ENCODE results near the gene SLC5A9.

SLC5A9 gene

DNA sequence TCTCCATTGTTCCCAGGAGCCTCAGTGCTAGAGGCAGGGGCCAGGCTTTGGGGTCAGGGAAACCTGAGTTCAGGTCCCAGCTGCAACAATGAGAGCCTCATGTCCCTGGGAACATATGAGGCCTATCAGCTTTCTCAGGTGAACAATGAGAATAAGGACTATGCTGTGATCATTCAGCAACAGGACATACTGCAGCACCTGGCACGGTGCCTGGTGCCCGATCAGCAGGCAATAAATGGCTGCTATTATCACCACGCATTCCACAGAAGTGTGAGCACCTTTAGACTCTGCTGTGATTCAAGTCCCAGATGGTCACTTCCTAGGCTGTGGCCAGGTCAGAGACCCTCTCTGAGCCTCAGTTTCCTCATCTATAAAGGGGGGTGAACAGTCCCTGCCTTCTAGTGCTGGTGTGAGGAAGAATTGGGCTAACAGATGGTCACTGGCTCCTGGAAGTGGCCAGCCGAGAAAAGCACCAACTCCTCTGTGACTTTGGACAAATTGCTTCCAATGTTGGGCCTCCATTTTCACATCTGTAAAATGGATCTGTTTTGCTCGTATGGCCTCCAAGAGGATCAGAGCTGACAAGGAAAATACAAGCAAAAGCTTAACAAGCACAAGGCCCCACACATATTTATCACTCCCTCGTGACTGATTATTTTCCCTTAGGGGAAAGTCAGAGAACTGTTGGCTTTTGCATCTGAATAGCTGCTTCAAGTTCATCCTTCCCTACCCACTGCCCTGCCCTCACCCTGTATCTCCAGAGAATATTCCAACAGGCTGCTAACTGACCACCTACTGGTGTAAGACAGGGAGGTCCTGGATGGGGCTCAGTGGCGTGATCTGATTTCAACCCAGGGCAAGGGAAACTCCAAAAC, 1.1 kb downstream of the SLC5A9 start:
- Histone ChIP-seq H2AFZ (ENCODE audit: low read depth, low read length, severe bottlenecking) (no peak overlapping the region), H3K36me3 (ENCODE audit: low read length) (no peaks in the 10 kb centered on the region), H3K27me3 (ENCODE audit: low read length) (no peaks in the 10 kb centered on the region), H3K4me2 (ENCODE audit: low read depth, low read length, poor library complexity, severe bottlenecking) (no peak overlapping the region), H3F3A (ENCODE audit: insufficient read depth) (no peaks in the 10 kb centered on the region), H3K27ac (ENCODE audit: low read depth, low read length) (no peak overlapping the region), H4K20me1 (ENCODE audit: low read depth, low read length) (no peaks in the 10 kb centered on the region), H3K9ac (ENCODE audit: low read length) (no peak overlapping the region), H3K4me3 (ENCODE audit: insufficient read depth, low read length, poor library complexity, severe bottlenecking) (no peak overlapping the region), H3K9me3 (ENCODE audit: insufficient read depth, low read length) (no peaks in the 10 kb centered on the region), H3K9me2 (replicated peaks; ENCODE audit: insufficient read depth, low read length) (no peaks in the 10 kb centered on the region), H3K79me2 (ENCODE audit: insufficient read depth, low read length) (no peaks in the 10 kb centered on the region)
- TF ChIP-seq, protein P1, sequence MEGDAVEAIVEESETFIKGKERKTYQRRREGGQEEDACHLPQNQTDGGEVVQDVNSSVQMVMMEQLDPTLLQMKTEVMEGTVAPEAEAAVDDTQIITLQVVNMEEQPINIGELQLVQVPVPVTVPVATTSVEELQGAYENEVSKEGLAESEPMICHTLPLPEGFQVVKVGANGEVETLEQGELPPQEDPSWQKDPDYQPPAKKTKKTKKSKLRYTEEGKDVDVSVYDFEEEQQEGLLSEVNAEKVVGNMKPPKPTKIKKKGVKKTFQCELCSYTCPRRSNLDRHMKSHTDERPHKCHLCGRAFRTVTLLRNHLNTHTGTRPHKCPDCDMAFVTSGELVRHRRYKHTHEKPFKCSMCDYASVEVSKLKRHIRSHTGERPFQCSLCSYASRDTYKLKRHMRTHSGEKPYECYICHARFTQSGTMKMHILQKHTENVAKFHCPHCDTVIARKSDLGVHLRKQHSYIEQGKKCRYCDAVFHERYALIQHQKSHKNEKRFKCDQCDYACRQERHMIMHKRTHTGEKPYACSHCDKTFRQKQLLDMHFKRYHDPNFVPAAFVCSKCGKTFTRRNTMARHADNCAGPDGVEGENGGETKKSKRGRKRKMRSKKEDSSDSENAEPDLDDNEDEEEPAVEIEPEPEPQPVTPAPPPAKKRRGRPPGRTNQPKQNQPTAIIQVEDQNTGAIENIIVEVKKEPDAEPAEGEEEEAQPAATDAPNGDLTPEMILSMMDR (IDR thresholded peaks at IDR 0.05; ENCODE audit: insufficient read depth, low read length, poor library complexity, severe bottlenecking) = no peak
- TF ChIP-seq EZH2phosphoT487 (conservative IDR thresholded peaks at IDR 0.05; ENCODE audit: low read length) = no peak

DNA sequence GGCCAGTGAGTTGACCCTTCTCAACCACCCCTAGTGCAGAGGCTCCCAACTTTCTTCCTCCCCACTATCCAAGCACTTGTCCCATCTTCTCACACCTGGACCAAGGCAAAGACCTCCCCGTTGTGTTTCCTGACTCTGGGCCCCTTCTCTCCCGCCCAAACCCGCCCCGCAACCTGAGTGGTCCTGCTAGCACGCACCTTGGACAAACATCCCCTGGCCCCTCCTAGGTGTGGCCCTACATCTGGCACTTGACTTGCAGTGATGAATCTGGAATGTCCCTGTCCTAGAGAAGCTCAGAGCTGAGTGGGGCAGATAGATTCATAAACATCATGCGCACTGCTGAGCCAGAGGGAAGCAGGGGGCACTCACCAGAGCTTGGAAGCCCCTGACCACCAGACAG, 2.3 kb downstream of the SLC5A9 start:
- Histone ChIP-seq H3K4me2 (ENCODE audit: low read depth, low read length, poor library complexity, severe bottlenecking) (no peak overlapping the region), H3K27me3 (ENCODE audit: low read length) (no peaks in the 10 kb centered on the region), H2AFZ (ENCODE audit: low read depth, low read length, severe bottlenecking) (no peak overlapping the region), H3K79me2 (ENCODE audit: insufficient read depth, low read length) (no peaks in the 10 kb centered on the region), H3K9me2 (replicated peaks; ENCODE audit: insufficient read depth, low read length) (no peaks in the 10 kb centered on the region), H4K20me1 (ENCODE audit: low read depth, low read length) (no peaks in the 10 kb centered on the region), H3K9me3 (ENCODE audit: insufficient read depth, low read length) (no peaks in the 10 kb centered on the region), H3K9ac (ENCODE audit: low read length) (no peak overlapping the region), H3K36me3 (ENCODE audit: low read length) (no peaks in the 10 kb centered on the region), H3F3A (ENCODE audit: insufficient read depth) (no peaks in the 10 kb centered on the region), H3K4me3 (ENCODE audit: insufficient read depth, low read length, poor library complexity, severe bottlenecking) (no peak overlapping the region), H3K27ac (ENCODE audit: low read depth, low read length) (no peak overlapping the region)
- no peak for TF ChIP-seq EZH2phosphoT487 (conservative IDR thresholded peaks at IDR 0.05; ENCODE audit: low read length)
- TF ChIP-seq, protein P1 (IDR thresholded peaks at IDR 0.05; ENCODE audit: insufficient read depth, low read length, poor library complexity, severe bottlenecking) = no peak

DNA sequence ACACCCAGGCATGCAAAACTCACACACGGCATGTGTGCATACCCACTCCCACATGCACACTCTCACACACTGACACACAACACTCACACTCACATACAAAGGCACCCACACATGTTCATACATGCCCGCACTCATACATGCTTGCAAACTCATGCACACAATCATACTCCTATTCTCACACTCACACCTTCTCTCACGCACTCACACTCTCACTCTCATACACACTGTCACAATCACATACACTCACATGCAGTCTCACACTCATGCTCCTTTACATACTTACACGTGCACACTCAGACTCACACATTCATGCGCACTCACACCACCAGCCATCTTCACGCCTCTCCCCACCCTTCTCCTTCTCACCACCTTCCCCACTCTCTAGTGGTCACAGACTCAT, 3.1 kb downstream of the SLC5A9 start:
- H3F3A ChIP-seq (ENCODE audit: insufficient read depth) = no peaks in the 10 kb centered on the region
- TF ChIP-seq EZH2phosphoT487 (conservative IDR thresholded peaks at IDR 0.05; ENCODE audit: low read length) = no peak
- TF ChIP-seq, protein P1 (IDR thresholded peaks at IDR 0.05; ENCODE audit: insufficient read depth, low read length, poor library complexity, severe bottlenecking) = no peak
- no peaks in the 10 kb centered on the region for H4K20me1 ChIP-seq (ENCODE audit: low read depth, low read length)
- no peak overlapping the region for H3K9ac ChIP-seq (ENCODE audit: low read length)
- H3K4me2 ChIP-seq (ENCODE audit: low read depth, low read length, poor library complexity, severe bottlenecking) = no peak overlapping the region
- H3K79me2 ChIP-seq (ENCODE audit: insufficient read depth, low read length) = no peaks in the 10 kb centered on the region
- H3K4me3 ChIP-seq (ENCODE audit: insufficient read depth, low read length, poor library complexity, severe bottlenecking) = no peak overlapping the region
- no peaks in the 10 kb centered on the region for H3K36me3 ChIP-seq (ENCODE audit: low read length)
- no peak overlapping the region for H3K27ac ChIP-seq (ENCODE audit: low read depth, low read length)
- H3K9me3 ChIP-seq (ENCODE audit: insufficient read depth, low read length) = no peaks in the 10 kb centered on the region
- no peaks in the 10 kb centered on the region for H3K27me3 ChIP-seq (ENCODE audit: low read length)
- no peaks in the 10 kb centered on the region for H3K9me2 ChIP-seq (replicated peaks; ENCODE audit: insufficient read depth, low read length)
- H2AFZ ChIP-seq (ENCODE audit: low read depth, low read length, severe bottlenecking) = no peak overlapping the region
